Ovary (tissue), 3 donors: Measurements from ENCODE around the gene ZNF385D.

Experiments used
- CTCF ChIP-seq, 3 donors: fragments of 450-650 bp in 2 of 3; fragments of 200-600 bp in 1 of 3; IDR thresholded peaks; one replicate each; pipeline versions ENCODE4 v1.5.1 to v1.8.0; 2016 to 2022; ENCODE audit warnings: antibody characterized with exemption in 3 of 3, mild to moderate bottlenecking in 1 of 3
- POLR2A ChIP-seq: fragments of 450-650 bp; IDR thresholded peaks from one replicate; pipeline ENCODE4 v1.6.1; 2017; ENCODE audit warnings: antibody characterized with exemption, mild to moderate bottlenecking, moderate library complexity
- donor health status: DM: no; HTN: no; CAD: no.

- TF ChIP-seq CTCF (IDR thresholded peaks at IDR 0.05) (no peak), POLR2A (no peak)
Measured at GRCh38 chr3:21642433-21642832, 108.6 kb downstream of the ZNF385D start.
